ENCODE data around the gene EEF1A2. TPM values are rescaled to one million over a fixed set of nuclear protein-coding genes. Genes with fewer than 3 reads are reported as not detected.

EEF1A2 gene
- total RNA-seq (1 to 10 TPM in 2 of 5 experiments, under 1 TPM in 2, not detected in 1; 0.11 to 1.5 (median 0.92) TPM), polyA plus RNA-seq (under 1 TPM in 1 of 2 donors, not detected in 1; 0.08 TPM), total RNA-seq (2.3 reads per million, percentile 11 among the genes with 10 or more reads in this experiment)

GRCh38 chr20:63498960-63499337 is at the start of gene EEF1A2:
Gene EEF1A2, minus strand, starts transcription at chr20:63499083. Its CDS starts 1,320 bp downstream, at chr20:63497763.
- Mint-ChIP-seq H3K9me3 (peaks cover 0 to 5% (median under 1%) of the 10 kb centered on the region in 11 donors), H3K27me3 (peaks cover 0 to 34% (median 6%) of the 10 kb centered on the region in 5 donors), H3K4me3 (peak within 1 kb of the TSS in 5 of 10 donors; percentile 23 to 69 (median 49)), H3K36me3 (peaks cover 0 to under 1% (median 0%) of the 10 kb centered on the region in 5 donors), H3K4me1 (peaks cover 0 to 7% (median 0%) of the 10 kb centered on the region in 7 donors), H3K27ac (no peak within 1 kb of the TSS)
- Histone ChIP-seq H3K27ac (ENCODE audit: low read depth, low read length) (no peak within 1 kb of the TSS), H3K9me3 (ENCODE audit: control insufficient read depth in 2 of 3, low read length in 3 of 3) (peaks cover 0 to 3% (median 0%) of the 10 kb centered on the region in 3 experiments), H3K4me1 (ENCODE audit: control insufficient read depth in 2 of 2, insufficient read depth in 2 of 2, low read length in 2 of 2) (peaks cover 0 to 2% of the 10 kb centered on the region in 2 donors), H3K27me3 (ENCODE audit: control insufficient read depth in 2 of 2, insufficient read depth in 2 of 2, low read length in 2 of 2) (no peaks in the 10 kb centered on the region), H3K4me3 (ENCODE audit: low read length) (no peak within 1 kb of the TSS), H3K36me3 (ENCODE audit: control insufficient read depth in 2 of 3, insufficient read depth in 3 of 3, low read length in 3 of 3) (no peaks in the 10 kb centered on the region)
- ATAC-seq (peak; percentile 82), DNase-seq (peak; percentile 46 to 62 (median 59))
- ChIA-PET CTCF (no interaction called here), POLR2A (no interaction called here)
- intact Hi-C loops (cut with micrococcal nuclease): no loop called here

GRCh38 chr20:63548542-63548941 is 49.7 kb upstream of the EEF1A2 start:
- no peaks in the 10 kb centered on the region for H3K9me3 Mint-ChIP-seq
- Histone ChIP-seq H3K27ac (ENCODE audit: low read depth, low read length) (no peak overlapping the region), H3K27me3 (ENCODE audit: control insufficient read depth in 2 of 2, insufficient read depth in 2 of 2, low read length in 2 of 2) (no peaks in the 10 kb centered on the region), H3K36me3 (ENCODE audit: control insufficient read depth in 2 of 3, insufficient read depth in 3 of 3, low read length in 3 of 3) (no peaks in the 10 kb centered on the region), H3K9me3 (ENCODE audit: control insufficient read depth in 2 of 3, low read length in 3 of 3) (no peaks in the 10 kb centered on the region), H3K4me1 (ENCODE audit: control insufficient read depth in 2 of 2, insufficient read depth in 2 of 2, low read length in 2 of 2) (peaks cover 13 to 16% of the 10 kb centered on the region in 2 donors), H3K4me3 (ENCODE audit: low read length) (no peak overlapping the region)
- DNase-seq (no peak), ATAC-seq (no peak)
- no peaks in the 10 kb centered on the region for H3K36me3 Mint-ChIP-seq
- POLR2A ChIA-PET: no interaction called here
- no peak overlapping the region for H3K27ac Mint-ChIP-seq
- CTCF ChIA-PET: no interaction called here
- intact Hi-C loops (cut with micrococcal nuclease): no loop called here
- peaks cover 0 to 27% (median 5%) of the 10 kb centered on the region in 5 donors for H3K27me3 Mint-ChIP-seq
- no peak overlapping the region for H3K4me3 Mint-ChIP-seq
- peaks cover 13 to 18% (median 16%) of the 10 kb centered on the region in 7 donors for H3K4me1 Mint-ChIP-seq

GRCh38 chr20:63547725-63548480 is 49.0 kb upstream of the EEF1A2 start, which contains the start of gene SRMS:
Gene SRMS, minus strand, starts transcription at chr20:63547749. Its CDS starts 286 bp downstream, at chr20:63547463.
- DNase-seq: no peak
- Histone ChIP-seq H3K36me3 (ENCODE audit: control insufficient read depth in 2 of 3, insufficient read depth in 3 of 3, low read length in 3 of 3) (no peaks in the 10 kb centered on the region), H3K9me3 (ENCODE audit: control insufficient read depth in 2 of 3, low read length in 3 of 3) (no peaks in the 10 kb centered on the region), H3K27me3 (ENCODE audit: control insufficient read depth in 2 of 2, insufficient read depth in 2 of 2, low read length in 2 of 2) (no peaks in the 10 kb centered on the region), H3K4me1 (ENCODE audit: control insufficient read depth in 2 of 2, insufficient read depth in 2 of 2, low read length in 2 of 2) (peaks cover 9 to 10% of the 10 kb centered on the region in 2 donors), H3K4me3 (ENCODE audit: low read length) (no peak within 1 kb of the TSS), H3K27ac (ENCODE audit: low read depth, low read length) (no peak within 1 kb of the TSS)
- no peak within 1 kb of the TSS for H3K4me3 Mint-ChIP-seq
- H3K36me3 Mint-ChIP-seq: no peaks in the 10 kb centered on the region
- H3K4me1 Mint-ChIP-seq: peaks cover 10 to 17% (median 14%) of the 10 kb centered on the region in 7 donors
- intact Hi-C loops (cut with micrococcal nuclease): no loop called here
- H3K9me3 Mint-ChIP-seq: no peaks in the 10 kb centered on the region
- H3K27me3 Mint-ChIP-seq: peaks cover 0 to 27% (median 5%) of the 10 kb centered on the region in 5 donors
- ATAC-seq: no peak
- H3K27ac Mint-ChIP-seq: peak within 1 kb of the TSS in 1 of 9 donors; percentile 32
- POLR2A ChIA-PET: interaction anchor here (1.2 kb wide), 1 partner anchor 9 kb away, joined by 3 read pairs; no protein-coding TSS in a partner anchor
- CTCF ChIA-PET: no interaction called here

- H3K27ac Mint-ChIP-seq: peak overlapping the region in 1 of 9 donors; percentile 32
- ATAC-seq: peak; percentile 15
- no peaks in the 10 kb centered on the region for H3K36me3 ChIP-seq (ENCODE audit: control insufficient read depth in 2 of 3, insufficient read depth in 3 of 3, low read length in 3 of 3)
- H3K4me3 Mint-ChIP-seq: no peak overlapping the region
- H3K4me3 ChIP-seq (ENCODE audit: low read length): no peak overlapping the region
- no peaks in the 10 kb centered on the region for H3K9me3 ChIP-seq (ENCODE audit: control insufficient read depth in 2 of 3, low read length in 3 of 3)
- H3K27me3 Mint-ChIP-seq: peaks cover 0 to 24% (median 5%) of the 10 kb centered on the region in 5 donors
- no peaks in the 10 kb centered on the region for H3K9me3 Mint-ChIP-seq
- H3K4me1 ChIP-seq (ENCODE audit: control insufficient read depth in 2 of 2, insufficient read depth in 2 of 2, low read length in 2 of 2): peaks cover 1 to 2% of the 10 kb centered on the region in 2 donors
- intact Hi-C loops (cut with micrococcal nuclease): no loop called here
- POLR2A ChIA-PET: interaction anchor here (1.2 kb wide), 1 partner anchor 8 kb away, joined by 3 read pairs; no protein-coding TSS in a partner anchor
- CTCF ChIA-PET: no interaction called here
- DNase-seq: no peak
- H3K36me3 Mint-ChIP-seq: no peaks in the 10 kb centered on the region
- H3K4me1 Mint-ChIP-seq: peaks cover 3 to 10% (median 7%) of the 10 kb centered on the region in 7 donors
- H3K27ac ChIP-seq (ENCODE audit: low read depth, low read length): no peak overlapping the region
- H3K27me3 ChIP-seq (ENCODE audit: control insufficient read depth in 2 of 2, insufficient read depth in 2 of 2, low read length in 2 of 2): no peaks in the 10 kb centered on the region
Measured at GRCh38 chr20:63546956-63547724, 48.3 kb upstream of the EEF1A2 start.

- Histone ChIP-seq H3K9me3 (ENCODE audit: control insufficient read depth in 2 of 3, low read length in 3 of 3) (no peaks in the 10 kb centered on the region), H3K27me3 (ENCODE audit: control insufficient read depth in 2 of 2, insufficient read depth in 2 of 2, low read length in 2 of 2) (no peaks in the 10 kb centered on the region), H3K4me3 (ENCODE audit: low read length) (no peak overlapping the region), H3K36me3 (ENCODE audit: control insufficient read depth in 2 of 3, insufficient read depth in 3 of 3, low read length in 3 of 3) (no peaks in the 10 kb centered on the region), H3K4me1 (ENCODE audit: control insufficient read depth in 2 of 2, insufficient read depth in 2 of 2, low read length in 2 of 2) (no peaks in the 10 kb centered on the region), H3K27ac (ENCODE audit: low read depth, low read length) (no peak overlapping the region)
- Mint-ChIP-seq H3K27me3 (peaks cover 0 to 24% (median 5%) of the 10 kb centered on the region in 5 donors), H3K9me3 (no peaks in the 10 kb centered on the region), H3K4me3 (no peak overlapping the region), H3K4me1 (peaks cover 2 to 9% (median 5%) of the 10 kb centered on the region in 7 donors), H3K36me3 (no peaks in the 10 kb centered on the region), H3K27ac (peak overlapping the region in 3 of 9 donors; percentile 5 to 32 (median 25))
- ChIA-PET CTCF (interaction anchor here (0.7 kb wide), 1 partner anchor 9 kb away, joined by 4 read pairs; the partner anchor contains the start of gene PTK6), POLR2A (no interaction called here)
- peak; percentile 11 for ATAC-seq
- DNase-seq: no peak
- intact Hi-C loops (cut with micrococcal nuclease): no loop called here
Measured at GRCh38 chr20:63546256-63546955, 47.5 kb upstream of the EEF1A2 start.

- no peak overlapping the region for H3K27ac ChIP-seq (ENCODE audit: low read depth, low read length)
- no peaks in the 10 kb centered on the region for H3K27me3 ChIP-seq (ENCODE audit: control insufficient read depth in 2 of 2, insufficient read depth in 2 of 2, low read length in 2 of 2)
- H3K4me1 Mint-ChIP-seq: peaks cover 2 to 8% (median 5%) of the 10 kb centered on the region in 7 donors
- H3K9me3 ChIP-seq (ENCODE audit: control insufficient read depth in 2 of 3, low read length in 3 of 3): no peaks in the 10 kb centered on the region
- ATAC-seq (peak; percentile 36), DNase-seq (no peak)
- peaks cover 0 to 21% (median 5%) of the 10 kb centered on the region in 5 donors for H3K27me3 Mint-ChIP-seq
- H3K27ac Mint-ChIP-seq: no peak overlapping the region
- ChIA-PET CTCF (interaction anchor here (0.7 kb wide), 1 partner anchor 9 kb away, joined by 4 read pairs; the partner anchor contains the start of gene PTK6), POLR2A (no interaction called here)
- no peaks in the 10 kb centered on the region for H3K4me1 ChIP-seq (ENCODE audit: control insufficient read depth in 2 of 2, insufficient read depth in 2 of 2, low read length in 2 of 2)
- H3K4me3 ChIP-seq (ENCODE audit: low read length): no peak overlapping the region
- H3K36me3 ChIP-seq (ENCODE audit: control insufficient read depth in 2 of 3, insufficient read depth in 3 of 3, low read length in 3 of 3): no peaks in the 10 kb centered on the region
- no peaks in the 10 kb centered on the region for H3K9me3 Mint-ChIP-seq
- intact Hi-C loops (cut with micrococcal nuclease): no loop called here
- H3K4me3 Mint-ChIP-seq: no peak overlapping the region
- no peaks in the 10 kb centered on the region for H3K36me3 Mint-ChIP-seq
Measured at GRCh38 chr20:63545814-63546213, 46.9 kb upstream of the EEF1A2 start.
